GM19238 (cell line): ENCODE results near the gene STOML2.

Experiments used
- DNase-seq: peaks from one replicate; pipeline ENCODE4 v3.0.0; 2011; ENCODE audit warnings: low spot score; ENCODE audit not compliant: insufficient read length

STOML2 gene

DNA sequence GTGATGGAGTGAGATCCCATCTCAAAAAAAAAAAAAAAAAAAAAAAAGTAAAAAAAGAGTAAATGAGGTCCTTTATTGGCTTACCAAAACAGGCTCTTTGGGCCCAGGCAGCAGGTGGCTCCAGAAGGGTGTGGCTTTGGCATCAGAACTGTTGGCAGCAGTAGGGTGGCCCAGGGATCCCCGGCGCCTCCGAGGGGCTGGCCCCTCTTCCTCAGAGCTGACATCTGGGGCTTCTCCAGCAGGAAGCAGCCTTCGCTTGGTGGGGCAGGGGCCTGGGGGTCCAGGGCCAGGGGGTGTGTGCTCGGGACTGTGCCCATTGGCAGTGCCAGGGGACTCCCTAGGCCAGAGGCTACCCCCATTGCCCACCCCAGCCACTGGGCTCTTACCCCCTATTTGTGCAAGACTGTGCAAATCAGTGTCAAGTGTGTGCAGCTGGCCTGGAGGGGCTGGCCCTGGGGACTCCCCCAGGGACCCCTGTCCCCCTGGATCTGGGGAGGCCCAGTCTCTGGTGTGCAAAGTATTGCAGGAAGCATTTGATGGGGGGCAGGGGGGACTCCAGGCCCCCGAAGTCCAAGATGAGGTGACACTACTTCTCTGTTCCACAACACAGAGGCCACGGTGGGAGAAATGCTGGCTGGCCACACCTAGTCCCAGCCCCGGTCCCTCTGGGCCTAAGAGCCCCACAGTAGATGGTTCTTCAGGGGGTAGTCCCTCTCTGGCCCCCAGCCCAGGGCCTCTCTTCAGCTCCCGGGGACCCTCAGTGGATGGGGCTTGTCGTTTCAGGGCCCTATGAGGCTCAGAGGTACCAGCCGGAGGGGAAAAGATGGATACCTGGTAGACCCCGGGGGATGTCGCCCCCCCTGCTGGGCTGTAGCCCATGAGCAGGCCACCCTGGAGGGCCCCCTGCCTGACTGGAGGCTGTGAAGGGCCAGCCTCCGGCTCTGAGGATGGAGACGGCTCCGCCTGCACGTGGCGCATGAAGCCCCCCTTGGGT is 4.7 kb upstream of the STOML2 start:
- no peak for DNase-seq

DNA sequence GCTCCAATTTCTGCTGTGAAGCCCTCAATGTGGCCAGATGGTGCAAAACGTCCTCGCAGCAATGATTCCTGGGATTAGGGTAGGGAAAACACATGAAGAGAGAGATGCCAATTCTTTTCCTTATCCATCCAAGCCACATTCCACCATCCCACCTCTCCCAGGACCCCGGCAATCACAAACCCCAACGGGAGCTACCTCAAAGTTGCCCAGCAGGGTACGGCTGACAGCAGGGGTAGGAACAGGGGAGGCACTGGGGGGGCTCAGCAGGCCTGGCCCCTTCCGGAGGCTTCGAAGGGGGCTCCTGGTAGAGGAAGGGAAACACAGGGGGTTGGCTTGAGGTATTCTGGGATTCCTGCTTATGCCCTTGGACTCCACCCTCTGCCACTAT is 3.4 kb upstream of the STOML2 start:
- no peak for DNase-seq

DNA sequence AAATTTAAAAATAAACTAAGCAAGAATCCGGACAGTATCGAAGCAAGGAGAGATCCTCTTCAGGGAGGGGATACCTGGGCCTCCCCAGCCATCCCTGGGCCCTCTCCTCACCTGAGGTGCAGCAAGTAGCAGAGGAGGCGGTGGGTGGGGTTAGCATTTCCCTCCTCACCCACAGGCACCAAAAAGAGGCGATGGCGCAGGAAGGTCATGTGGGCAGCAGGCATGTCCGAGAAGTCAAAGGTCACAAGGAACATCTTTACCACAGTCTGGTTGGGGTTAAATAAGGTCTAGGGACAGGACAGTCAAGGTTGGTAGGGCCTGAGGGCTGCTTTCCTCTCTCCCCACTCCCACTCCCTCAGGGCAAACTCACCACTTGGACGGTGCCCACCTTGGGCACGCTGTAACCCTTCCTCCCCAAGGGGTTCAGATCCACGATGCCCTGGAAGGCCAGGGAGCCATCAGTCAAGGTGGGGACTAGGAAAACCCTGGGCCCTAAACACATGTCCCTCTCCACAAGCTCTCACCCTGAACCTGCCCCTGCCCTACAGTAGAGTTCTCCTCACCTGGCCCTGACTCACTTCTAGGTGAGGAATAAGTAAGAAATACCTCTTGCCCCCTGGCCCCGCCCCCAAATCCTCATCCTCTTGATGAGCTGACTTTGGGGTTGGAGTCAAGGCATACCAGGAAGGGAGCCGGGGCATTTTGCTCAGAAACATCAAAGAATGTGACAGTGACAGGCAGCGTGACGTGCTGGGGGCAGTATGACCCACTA is 2.8 kb upstream of the STOML2 start:
- DNase-seq: no peak

DNA sequence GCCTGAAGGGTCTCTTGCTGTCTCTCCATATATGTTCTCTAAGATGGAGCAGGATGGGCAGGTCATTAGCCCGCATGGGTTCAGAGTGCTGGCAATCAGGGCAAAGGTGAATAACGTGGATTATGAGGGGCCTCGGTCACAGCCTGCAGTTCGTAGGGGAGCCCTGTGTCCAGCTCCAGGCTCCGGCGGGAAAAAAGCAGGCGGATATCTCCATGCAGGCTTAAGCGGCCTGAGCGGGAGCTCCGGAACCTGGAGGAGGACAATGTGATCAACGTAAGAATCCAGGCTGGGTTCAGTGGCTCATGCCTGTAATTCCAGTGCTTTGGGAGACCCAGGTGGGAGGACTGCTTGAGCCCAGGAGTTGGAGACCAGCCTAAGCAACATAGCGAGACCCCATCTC is 2.2 kb upstream of the STOML2 start:
- DNase-seq: no peak

DNA sequence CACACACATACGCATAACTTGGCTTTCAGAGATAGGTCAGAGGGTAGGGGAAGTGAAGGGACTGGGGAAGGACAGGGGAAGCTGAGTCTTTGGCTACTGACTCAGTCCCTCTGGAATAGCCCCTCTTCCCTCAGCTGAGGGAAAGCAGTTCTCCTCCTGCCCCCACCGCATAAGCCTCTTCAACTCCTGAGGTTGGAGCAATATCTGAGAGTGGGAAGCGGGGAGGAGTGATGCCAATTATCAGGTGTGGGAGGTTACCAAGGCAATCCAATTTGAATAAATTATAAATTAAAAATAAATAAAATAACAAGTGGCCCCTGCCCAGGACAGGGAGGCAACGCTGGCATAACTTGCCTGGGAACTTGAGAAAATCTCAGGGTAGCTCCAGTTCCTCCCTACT is 1.7 kb upstream of the STOML2 start:
- DNase-seq: no peak

DNA sequence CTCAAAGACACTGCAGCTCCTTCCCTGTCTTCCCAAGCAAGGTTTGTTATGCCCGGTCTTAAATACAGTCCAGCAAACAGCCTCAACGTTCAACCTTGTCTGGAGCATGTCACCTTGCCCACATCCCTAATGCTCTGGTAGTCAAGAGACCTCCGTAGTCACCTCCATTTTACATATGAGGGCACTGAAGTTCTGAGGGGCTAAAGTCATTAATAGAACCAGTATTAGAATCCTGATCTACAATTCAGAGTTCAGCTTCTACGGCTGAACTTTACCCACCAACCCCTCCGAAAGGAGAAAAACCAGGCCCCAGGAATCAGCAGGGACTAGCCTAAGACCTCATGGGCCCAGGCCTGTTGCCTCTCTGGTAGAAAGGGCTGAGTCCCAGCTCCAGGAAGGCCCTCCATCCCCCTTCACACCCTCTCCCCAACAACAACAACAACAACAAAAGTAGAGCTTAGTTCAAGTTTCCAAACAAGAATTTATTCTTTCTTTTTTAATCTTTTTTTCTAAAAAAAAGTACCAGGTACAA is 795 bp upstream of the STOML2 start:
- no peak for DNase-seq

DNA sequence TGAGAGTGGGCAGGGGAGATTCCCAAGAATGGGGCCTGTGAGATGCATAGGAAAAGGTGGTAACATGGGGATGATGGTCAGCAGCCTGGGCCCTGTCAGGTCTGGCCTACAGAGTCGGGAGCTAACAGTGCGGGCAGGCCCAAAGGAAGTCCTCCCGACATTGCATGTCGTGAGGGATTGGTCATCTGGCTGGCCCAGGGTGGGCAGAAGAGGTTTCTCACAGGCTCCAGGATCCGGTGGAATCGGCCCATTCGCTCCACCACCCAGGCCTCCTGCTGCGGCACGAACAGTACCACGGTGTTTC is 514 bp downstream of the STOML2 start:
- DNase-seq: no peak

DNA sequence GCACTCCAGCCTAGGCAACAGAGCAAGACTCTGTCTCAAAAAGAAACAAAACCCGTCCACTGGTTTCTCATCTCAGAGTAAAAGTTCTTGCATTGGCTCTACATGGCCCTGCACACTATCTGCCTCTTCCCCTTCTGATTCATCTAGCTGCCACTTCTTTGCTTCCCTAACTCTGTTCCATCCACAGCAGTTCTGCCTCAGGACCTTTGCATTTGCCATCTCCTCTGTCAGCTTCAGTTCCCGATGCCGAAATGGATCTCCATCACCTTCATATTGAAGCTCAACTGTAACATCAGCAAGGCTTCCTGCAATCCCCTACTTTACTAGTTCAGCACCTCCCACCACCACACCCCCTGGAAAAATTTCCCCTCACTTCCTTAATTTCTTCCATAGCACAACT is 5.4 kb downstream of the STOML2 start:
- DNase-seq: no peak

DNA sequence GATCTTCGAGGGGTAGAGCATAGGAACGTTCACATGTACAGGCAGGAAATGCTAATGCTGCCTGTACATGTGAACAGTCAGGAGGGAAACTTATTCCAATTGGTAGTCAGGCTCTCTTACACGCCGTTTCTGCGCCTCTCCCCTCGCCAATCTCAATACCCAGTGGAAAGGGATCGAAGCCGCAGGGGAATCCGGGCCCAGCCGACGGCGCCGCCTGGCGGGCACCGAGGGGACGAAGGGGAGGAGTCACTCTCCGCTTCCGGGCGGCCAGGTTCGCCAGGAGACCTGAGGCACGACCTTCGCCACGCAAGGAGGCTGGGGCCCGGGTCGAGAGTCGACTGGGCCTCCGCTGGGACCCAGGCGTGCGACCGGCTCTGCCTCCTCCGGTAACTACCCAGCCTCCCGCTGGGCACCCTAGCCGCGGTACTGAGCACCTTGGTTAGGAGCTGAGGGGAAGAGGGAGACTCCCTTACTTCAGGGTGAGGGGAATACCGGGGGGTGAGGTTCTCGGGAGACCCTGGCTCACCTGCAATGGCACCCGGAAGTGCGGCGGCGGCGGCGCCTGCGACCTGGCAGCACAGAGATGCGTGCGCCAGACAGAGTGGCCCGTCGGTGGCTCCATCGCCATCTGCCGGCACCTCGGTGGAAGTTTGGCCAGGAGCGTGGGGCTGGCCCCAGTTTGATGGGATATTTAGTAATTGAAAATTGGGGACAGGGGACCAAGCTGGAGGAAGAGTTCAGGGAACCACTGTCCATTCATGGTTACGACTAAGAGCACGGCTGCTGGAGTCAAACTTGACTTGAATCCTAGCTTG is 6.7 kb downstream of the STOML2 start, which contains the start of gene PIGO:
PIGO (minus strand) TSS at position 557 of the 815 bp plus-strand sequence. CDS start 1,026 bp downstream, outside the sequence.
- peak; percentile 89 for DNase-seq

DNA sequence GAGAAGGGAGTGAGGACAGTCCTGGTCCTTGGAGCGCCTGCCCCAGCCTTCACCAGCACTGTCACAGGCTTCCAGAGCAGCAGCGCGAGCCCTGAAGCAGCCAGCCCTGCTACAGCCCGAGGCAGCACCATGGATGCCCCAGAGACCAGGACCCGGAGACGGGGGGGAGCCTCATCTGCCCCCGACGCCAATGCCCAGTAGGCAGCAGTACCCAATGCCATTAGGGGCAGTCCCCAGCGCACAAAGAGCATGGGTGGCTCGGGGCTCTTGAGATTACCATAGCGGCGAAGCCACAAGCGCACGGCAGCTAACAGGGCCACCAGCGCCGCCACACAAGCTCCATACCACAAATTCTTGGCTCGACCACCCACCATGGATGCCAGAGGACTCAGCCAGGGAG is 11.4 kb downstream of the STOML2 start:
- DNase-seq: no peak

DNA sequence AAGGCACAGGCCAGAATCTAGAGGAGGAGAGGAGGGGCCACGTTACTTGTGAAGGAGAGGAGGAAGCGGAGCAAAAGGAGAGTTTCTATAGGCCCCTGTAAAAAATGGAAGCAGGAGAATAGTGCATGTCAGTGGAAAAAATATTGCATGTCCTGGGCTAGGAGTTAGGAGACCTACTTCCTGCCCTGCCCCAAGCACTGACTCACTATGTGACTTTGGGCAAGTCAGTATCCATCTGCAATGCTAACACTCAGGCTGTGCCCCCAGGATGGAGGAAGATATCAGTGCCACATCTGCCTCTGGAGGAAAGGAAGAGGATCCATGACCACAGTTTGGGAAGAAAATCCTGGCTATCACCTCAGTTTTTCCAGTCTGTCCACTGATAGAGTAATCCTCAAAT is 13.5 kb downstream of the STOML2 start:
- DNase-seq: no peak

DNA sequence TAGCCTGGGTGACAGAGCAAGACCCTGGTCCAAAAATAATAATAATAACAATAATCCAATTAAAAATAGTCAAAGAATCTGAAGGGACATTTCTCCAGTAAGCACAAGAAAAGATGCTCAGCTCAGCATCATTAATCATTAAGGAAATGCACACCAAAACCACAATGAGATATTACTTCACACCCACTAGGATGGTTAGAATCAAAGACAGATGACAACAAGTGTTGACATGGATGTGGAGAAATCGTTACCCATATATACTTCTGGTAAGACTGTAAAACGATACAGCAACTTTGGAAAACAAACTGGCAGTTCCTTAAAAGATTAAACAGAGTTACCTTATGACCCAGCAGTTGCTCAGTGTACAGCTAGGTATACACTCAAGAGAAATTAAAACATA is 17.9 kb downstream of the STOML2 start:
- DNase-seq: no peak

DNA sequence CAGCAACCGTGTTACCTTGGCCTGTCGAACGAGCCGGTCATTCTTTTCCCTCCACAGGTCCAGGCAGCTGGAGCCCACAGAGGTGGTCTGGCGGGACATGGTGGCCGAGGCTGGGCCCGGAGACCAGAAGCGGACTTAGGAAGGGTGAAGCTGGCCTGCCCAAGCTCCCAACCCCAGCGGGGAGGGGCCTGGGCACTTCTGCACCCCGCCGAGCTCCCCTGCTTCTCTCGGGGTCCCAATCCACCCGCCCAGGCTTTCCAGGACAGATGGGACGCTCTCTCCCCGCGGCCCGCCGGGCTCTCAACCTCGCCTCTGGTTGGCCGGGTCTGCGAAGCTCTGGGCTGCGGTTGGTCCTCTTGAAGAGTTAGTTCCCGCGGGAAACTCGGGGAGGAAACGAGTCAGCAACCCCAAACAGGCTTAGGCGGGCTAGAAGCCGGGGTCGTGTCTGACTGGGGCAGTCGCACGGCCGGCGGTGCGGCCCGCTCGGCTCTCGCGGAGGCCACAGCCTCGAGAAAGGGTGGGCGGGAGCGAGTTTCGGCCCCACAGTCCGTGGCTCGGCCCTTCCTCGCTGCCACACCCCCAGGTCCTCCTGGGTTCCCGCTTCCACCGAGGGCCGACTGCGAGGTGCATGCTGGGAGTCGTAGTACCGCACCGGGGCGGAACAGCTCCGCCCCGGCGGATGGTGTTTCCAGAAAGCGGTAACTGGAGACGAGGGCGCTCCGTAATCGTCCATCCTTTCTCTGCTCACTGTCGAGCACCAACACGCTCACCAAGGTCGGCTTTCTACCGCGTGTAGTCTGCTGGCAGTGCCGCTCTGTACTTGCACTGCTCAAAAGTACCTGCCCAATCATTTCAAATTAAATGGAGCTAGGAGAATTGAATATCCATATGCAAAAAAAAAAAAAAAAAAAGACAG is 23.2 kb downstream of the STOML2 start, which contains the start of gene FANCG:
FANCG (minus strand) TSS at position 517 of the 916 bp plus-strand sequence; CDS start at position 99, 418 bp downstream.
- DNase-seq: peak; percentile 87

DNA sequence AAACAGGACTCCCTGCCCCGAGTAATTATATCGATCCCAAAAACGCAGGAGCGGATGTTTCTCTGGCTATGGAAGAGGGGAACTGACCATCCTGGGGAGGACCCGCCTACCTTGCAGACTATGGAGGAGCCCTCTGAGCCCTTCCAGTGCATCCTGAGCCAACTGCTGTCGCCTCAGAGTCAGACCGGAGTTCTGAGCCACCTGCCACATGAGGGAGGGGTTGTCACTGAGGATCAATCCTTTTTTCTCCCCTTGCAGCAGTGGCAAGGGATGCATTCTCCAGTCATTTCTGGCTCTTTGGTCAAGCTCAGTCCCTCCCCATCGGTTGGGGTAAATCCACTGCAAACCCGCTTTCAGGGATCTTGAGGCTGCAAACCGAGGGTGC is 23.9 kb downstream of the STOML2 start:
- DNase-seq: no peak

DNA sequence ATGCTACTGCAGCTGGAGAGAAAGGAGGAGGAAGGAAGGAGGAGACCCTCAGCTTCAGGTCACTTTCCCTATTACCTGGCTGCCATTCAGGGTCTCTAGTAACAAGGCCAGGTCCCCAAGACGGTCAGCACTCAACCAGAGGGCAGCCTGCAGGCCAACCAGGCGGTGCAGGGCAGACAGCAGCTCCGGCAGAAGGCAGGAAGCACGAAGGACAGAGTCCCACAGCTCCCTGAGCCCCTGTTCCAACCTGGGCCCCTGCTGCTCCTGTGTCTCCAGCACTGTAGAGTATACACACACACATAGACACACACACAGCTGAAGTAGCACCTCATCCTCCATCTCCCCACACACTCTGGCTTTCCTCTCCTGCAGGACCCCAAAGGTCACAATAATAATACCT is 24.9 kb downstream of the STOML2 start:
- no peak for DNase-seq

DNA sequence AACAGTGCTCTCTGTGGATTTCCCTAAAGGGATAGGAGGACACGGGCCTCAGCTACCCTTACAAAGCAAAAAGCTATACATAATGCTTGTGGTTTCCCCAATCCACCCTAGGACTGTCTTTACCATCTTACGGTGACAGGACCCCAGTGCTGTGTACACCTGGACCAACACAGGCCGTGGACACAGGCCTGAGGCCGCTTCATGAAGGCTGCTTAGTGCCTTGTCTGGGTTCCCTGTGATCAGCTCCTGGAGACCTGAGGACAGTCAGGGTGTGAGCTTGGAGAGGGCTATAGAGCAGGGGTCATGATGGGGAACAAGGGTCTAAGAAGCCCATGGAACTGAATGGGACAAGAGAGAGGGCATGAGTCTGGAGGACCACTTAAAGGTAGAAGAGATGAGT is 26.1 kb downstream of the STOML2 start:
- no peak for DNase-seq

DNA sequence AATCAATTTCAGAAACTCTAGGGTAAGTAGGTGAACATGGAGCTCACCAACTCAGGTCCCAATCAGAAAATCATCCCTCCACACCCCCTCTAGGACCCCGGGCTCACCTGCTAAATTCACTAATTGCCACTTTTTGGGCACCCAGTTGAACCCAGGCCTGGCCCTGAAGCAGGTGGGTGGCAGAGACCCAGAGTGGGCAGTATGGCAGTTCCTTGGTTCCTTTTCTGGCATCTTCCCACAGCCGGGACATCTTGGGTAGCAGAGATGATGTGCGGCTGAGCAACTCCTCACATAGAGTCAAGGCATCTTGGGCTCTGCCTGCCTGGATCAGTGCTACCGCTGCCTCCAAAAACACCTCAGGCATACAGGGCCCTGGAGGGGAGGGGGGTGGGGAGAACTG is 27.6 kb downstream of the STOML2 start:
- DNase-seq: no peak

DNA sequence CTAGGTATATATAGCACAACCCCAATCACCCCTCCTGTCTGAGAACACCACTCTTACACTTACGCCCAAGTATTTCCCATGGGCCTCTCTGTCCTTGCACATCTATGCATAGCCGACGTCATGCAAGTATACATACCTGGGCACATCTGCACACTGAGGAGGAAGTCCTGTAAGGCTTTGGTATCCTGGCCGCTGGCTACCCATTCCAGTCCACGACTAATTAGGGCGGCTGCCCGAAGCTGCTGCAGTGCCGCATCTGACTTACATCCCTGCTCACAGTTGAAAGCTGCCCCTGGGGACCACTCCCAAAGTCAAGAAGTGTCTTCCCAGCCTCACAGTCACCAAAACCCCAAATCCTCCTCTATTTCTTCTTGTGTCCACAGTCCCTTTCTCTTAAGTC is 28.1 kb downstream of the STOML2 start:
- DNase-seq: no peak

DNA sequence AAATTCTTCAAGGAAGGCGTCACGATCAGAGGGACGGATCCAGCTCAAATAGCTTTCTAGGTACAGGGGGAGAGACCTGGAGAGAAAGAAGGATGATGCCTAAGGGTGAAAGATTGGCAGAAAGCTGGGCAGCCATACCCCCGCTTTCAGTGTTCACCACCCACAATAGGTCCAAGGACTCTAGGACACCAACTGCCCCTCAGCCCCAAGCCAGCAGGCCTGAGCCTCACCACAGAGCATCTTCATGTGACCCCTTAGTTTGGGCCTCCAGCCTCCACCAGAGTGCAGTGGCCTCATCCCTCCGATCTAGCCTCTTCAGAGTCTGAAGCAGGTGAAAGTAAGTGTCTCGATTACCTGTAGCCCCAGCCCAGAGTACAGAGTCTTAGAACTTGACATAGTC is 28.8 kb downstream of the STOML2 start:
- no peak for DNase-seq

DNA sequence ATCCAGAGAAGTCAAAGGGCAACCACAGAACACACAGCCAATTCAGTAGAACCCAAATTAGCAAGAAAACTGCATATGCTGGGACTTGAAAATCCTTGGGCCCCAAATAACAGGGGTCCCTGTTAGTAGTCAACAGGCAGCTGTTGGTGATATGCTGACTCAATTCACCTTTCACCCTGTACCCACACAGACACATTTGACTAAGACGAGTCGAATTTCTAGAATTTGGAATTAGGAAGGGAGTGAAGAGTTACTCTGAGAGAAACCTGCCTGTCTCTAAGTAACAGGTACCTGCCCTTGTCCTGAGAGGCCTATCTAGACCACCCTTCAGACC is 29.7 kb downstream of the STOML2 start:
- DNase-seq: no peak
